Cardiac fibroblast (primary cell): ENCODE results near the gene SMYD5.

Experiments used
- DNase-seq, 2 donors: peaks; one replicate each; pipeline versions ENCODE4 v3.0.0 to v3.0.0-alpha.2; 2010; ENCODE audit warnings: low read depth in 2 of 2
- H3K4me3 ChIP-seq, 2 donors: replicated peaks in 1 of 2; 1 replicate in 1 of 2; 2 replicates in 1 of 2; pipeline ENCODE4 v1.5.1; 2011; ENCODE audit warnings: low read depth in 2 of 2, low read length in 2 of 2, mild to moderate bottlenecking in 2 of 2, moderate library complexity in 1 of 2
- TF ChIP-seq, protein P1 (sequence below): IDR thresholded peaks from one replicate; pipeline ENCODE4 v1.5.1; 2011; ENCODE audit warnings: low read depth, mild to moderate bottlenecking, low read length, inconsistent platforms

The SMYD5 gene

DNA sequence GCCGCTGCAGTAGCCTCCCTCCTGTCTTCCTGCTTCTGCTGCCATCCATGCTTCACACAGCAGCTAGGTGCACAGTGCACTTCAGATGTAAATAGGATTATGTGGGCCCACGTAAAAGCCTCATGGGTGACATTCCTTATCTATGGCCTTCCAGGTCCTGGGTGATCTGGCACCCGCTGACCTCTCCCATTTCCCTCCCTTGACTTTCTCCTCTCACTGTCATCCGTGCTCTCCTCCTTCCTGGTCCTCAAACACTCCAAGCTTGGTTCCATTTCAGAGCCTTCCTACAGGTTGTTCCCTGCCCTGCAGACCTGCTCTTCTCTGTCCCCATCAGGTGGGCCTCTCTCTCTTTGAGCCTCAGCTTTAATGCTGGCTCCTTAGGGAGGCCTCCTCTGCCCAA lies 4.0 kb upstream of the SMYD5 start:
- TF ChIP-seq, protein P1, sequence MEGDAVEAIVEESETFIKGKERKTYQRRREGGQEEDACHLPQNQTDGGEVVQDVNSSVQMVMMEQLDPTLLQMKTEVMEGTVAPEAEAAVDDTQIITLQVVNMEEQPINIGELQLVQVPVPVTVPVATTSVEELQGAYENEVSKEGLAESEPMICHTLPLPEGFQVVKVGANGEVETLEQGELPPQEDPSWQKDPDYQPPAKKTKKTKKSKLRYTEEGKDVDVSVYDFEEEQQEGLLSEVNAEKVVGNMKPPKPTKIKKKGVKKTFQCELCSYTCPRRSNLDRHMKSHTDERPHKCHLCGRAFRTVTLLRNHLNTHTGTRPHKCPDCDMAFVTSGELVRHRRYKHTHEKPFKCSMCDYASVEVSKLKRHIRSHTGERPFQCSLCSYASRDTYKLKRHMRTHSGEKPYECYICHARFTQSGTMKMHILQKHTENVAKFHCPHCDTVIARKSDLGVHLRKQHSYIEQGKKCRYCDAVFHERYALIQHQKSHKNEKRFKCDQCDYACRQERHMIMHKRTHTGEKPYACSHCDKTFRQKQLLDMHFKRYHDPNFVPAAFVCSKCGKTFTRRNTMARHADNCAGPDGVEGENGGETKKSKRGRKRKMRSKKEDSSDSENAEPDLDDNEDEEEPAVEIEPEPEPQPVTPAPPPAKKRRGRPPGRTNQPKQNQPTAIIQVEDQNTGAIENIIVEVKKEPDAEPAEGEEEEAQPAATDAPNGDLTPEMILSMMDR: no peak
- no peak for DNase-seq
- no peak overlapping the region for H3K4me3 ChIP-seq

- H3K4me3 ChIP-seq: no peak overlapping the region
- no peak for DNase-seq
- TF ChIP-seq, protein P1: no peak
These were observed 3.3 kb upstream of the SMYD5 start for GRCh38 chr2:73210696-73211095.

DNA sequence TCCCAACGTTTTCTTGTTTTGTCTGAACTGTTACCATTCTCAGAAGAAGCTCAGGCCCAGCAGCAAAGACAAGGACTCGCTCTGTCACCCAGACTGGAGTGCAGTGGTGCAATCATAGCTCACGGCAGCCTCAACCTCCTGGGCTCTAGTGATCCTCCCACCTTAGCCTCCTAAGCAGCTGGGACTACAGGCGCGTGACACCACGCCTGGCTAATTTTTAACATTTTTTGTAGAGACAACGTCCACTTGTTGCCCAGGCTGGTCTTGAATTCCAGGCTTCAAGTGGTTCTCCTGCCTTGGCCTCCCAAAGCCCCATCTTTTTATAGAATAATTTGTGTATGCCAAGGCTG lies 2.0 kb upstream of the SMYD5 start:
- no peak overlapping the region for H3K4me3 ChIP-seq
- no peak for DNase-seq
- TF ChIP-seq, protein P1: no peak

GRCh38 chr2:73212448-73213176 lies 1.4 kb upstream of the SMYD5 start:
- peak; percentile 87 to 95 for DNase-seq
- TF ChIP-seq, protein P1: peak; percentile 96
- no peak overlapping the region for H3K4me3 ChIP-seq

DNA sequence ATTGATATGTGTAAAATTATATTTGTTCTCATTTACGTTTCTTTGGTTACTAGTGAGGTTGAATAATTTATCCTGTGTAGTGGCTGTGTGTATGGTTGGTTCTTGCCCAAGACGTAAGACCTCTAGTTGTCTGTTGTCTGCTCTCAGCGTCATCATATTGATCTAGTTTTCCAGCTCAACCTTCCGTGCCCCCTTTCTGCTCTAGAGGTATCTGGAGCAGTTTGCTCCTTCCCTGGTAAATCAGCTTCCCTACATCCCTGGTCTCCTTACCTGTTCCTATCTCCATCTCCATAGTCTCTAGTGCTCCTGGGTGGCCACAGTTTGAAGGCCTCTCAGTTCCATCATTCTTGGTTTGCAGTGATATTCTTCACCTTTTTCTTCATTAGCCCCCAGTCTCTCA lies 1.2 kb downstream of the SMYD5 start:
- TF ChIP-seq, protein P1: no peak
- H3K4me3 ChIP-seq: peak overlapping the region in 1 of 2 donors; percentile 86
- no peak for DNase-seq

DNA sequence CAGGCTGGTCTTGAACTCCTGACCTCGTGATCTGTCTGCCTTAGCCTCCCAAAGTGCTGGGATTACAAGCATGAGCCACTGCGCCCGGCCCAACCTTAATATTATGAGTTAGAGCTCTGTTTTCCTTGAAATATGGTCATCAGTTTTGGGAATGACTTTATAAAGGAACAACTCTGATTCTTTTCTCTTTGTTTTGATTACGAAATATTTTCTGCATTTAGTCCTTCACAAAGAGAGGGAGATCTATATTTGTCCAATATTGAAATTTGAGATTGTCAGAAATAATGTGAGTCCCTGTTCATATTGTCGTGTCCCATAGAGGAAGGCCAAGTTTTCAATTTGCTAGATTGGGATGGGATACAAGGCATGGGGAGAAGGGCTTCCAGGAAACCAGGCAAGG lies 3.1 kb downstream of the SMYD5 start:
- H3K4me3 ChIP-seq: no peak overlapping the region
- TF ChIP-seq, protein P1: no peak
- no peak for DNase-seq

DNA sequence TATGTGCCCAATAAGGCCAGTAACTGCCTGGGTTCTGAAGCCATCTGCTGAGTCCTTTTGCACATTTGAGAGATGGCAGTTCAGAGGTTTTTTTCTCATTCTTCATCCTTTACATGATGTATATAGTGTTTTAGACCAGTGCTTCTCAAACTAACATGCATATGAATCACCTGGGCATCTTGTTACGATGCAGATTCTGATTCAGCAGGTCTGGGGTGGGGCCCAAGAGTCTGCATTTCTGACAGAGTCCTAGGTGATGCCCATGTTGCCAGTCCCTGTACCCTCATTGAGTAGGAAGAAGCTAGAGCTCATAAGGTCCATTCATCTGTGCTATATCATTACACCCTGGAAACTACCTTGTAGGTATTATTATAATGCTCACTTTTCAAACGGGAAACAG lies 3.8 kb downstream of the SMYD5 start:
- no peak overlapping the region for H3K4me3 ChIP-seq
- TF ChIP-seq, protein P1: no peak
- no peak for DNase-seq
